ENCODE results near the gene OVOL1.

OVOL1 gene

GRCh38 chr11:65778431-65778900 is 8.4 kb upstream of the OVOL1 start:
- no peak for DNase-seq

- no peak for DNase-seq
These were observed 7.8 kb upstream of the OVOL1 start for GRCh38 chr11:65778901-65779668.

- DNase-seq = no peak
These were observed 7.3 kb upstream of the OVOL1 start for GRCh38 chr11:65779669-65779918.

DNA sequence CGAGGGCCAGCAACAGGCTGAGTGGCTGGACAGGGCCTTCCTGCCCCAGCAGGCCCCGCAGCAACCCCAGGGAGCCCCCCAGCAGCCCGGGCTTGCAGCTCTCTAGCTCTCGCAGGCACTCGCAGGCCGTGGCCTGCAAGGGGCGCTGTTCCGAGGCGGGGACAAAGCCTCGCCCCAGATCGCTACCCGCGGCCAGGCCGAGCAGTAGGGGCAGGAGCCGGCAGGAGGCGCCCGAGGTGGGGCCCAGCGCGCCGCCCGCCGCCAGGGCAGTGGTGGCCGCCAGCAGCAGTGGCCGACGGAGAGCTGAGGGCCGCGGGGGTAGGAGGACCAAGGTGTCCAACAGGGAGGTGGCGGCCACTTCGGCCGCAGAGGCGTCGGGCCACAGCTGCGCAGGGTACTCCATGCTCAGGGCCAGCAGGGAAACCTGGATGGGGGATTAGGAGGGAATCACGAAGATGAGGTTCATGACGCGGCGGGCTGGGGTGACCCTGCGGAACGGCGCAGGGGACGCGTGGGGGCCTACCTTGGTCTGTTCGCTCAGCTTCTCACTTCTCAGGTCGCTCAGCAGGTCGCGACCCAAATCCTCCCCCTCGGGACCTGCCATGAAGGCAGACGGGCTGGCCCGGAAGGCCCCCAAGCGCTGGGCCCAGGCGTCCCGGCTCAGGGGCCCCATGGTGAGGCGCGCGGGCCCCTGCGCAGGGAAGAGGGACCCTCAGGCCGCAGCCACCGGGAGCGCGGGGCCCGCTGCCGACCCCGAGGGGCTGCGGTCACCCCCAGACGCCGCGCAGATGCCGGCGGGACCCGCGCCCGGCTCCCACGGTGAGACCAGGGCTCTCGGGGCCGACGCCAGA is 6.7 kb upstream of the OVOL1 start:
- peak; percentile 56 for DNase-seq

- DNase-seq = peak; percentile 31
These were observed 6.1 kb upstream of the OVOL1 start, which contains the start of gene AP5B1 for GRCh38 chr11:65780770-65781151. TSS of gene AP5B1 (minus strand) at chr11:65780976. CDS start at chr11:65780591, 385 bp downstream.

DNA sequence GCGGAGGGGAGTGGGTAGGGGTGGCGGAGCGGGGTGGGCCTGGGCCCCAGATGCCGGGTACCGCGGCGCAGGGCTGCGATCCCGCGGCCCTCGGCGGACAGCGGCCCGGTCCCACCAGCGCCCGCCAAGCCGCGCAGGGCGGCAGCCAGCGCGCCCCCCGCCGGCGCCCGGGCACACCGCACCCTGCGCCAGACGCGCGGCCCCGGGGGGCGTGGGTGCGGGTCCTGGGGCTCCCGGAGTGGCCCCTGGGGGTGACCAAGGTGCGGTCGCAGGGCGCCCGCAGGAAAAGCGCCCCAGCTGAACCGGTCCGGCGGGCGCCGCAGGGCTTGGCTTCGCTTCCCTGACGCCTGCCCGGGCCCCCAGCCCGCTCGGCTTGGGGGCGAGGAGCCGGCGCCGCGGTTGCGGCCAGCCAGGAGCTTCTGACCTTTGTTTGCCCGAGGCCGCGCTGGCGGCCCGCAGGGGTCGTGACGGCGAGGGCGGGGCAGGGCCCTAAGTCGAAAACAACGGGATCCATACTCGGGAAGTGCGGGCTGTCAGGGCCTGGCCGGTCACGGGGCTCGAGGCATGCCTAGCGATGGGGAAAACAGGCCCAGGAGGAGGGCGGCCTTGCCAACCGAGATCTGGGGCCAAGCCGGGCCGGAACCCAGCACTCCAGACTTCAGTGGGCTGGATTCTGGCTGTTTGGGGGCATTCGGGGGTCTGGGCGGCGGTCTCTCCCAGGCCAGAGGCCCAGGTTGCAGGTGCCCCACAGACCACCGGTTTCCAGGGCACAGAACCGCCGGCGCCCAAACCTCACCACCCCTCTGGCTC is 5.5 kb upstream of the OVOL1 start:
- DNase-seq = no peak

DNA sequence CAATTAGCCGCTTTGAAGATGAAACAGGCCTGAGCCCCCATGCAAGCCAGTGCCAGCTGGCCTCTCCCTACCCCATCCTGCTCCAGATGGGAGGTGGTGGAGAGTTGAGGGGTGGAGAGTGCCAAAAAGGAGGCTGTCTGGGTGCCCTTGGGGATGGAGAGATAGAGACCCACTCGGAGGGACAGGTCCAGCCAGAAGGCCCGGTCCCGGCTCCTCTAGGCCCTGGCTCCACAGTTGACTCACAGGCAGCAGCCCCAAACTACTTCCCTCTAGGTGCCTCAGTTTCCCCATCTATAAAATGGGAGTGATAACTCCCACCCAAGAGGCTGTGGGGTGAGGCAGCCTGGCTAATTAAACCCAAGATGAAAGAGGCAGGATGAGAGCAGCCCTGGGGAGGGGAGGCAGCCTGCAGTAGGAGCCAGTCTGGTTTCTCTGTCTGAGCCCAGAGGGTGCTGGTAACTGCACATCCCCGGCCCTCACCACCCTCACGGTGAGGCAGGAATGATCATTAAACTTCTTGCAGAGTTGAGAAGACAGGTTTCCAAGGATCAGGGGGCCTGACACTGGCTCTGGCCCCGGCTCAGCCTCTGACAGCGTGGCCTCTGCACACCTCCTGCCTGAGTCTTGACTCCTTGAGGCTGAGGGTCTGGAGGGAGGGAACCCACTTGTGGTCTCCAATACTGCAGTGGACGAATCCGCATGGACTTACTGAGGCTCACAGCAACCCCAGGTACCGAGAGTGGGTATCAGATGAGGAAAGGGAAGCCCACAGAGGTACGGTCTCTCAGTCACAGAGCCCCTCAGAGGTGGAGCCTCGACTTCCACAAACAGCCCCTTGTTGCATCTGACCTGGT is 4.7 kb upstream of the OVOL1 start:
- no peak for DNase-seq

GRCh38 chr11:65782816-65783228 is 4.0 kb upstream of the OVOL1 start:
- DNase-seq = no peak

DNA sequence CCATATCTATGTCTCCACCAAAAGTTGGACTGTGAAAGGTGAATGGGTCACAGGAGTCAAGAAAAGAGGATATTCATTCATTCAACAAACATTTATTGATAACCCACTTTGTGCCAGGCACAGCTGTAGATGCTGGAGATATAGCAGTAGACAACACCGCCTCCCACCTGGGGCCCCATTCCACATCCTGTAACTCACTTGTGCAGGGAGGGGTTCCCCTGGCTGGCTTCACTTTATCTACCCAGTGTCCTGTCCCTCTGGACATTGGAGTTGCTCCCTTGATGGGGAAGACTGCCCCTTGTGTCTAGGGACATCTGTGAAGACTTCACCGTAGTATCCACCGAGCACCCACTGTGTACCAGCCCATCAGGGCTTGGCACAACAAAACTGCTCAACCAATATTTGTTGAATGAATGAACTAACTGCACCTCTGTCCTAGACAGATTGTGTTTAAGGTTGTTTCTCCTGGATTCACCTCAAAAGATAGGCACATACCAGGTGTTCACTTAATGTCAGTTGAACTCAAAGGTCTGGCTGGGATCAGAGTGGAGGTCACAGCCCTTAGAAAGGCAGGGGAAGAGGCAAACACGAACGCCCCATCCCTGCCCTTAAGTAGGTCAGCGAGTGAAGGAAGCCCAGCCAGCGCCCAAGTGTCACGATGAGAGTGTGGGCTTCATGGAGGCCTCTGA is 1.4 kb upstream of the OVOL1 start:
- no peak for DNase-seq

- no peak for DNase-seq
These were observed 666 bp upstream of the OVOL1 start for GRCh38 chr11:65786008-65786785.

DNA sequence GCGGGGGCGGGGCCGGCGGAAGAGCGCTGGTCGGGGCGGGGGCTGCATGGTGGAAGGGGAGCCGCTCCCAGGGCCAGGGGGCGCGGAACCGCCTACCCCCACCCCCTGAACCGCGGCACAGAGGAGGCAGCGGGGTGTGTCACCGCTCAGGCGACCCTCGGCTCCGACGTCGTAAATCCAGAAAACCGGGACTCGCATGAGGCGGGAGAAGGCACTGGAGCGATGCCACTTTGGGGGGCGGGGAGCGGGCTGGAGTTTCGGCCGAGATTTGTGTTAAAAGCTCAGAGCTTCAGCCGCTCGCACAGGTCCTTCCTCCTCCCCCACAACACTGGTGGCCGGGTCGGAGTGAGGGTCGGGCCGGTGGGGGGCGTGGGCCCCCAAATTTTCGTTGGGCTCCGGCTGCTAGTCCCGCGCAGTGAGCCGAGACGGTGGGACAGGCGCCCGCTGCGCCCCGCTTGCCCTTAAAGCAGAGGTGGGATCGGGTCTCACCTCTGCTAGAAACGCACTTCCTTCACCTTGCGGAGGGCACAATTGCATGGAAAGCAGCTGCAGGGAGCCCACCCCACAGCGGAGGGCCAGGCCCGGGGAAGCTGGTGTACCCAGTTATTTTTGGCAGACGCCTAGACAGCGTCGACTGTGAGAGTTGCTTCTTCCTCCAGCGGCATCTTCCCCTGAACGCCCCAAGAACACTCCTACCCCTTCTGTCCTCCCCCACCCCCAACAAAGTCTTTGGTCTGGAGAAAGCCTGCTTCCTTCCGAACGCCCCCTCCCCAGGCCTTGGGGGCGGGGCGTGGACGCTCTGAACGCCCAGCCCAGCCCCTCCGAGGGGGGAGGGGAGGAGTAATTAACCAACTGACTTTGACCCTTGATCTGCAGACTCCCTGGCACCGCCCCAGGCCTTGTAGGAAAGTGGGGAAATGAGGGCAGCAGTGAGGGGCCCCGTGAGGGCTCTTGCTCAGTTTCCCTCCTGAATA is 1.1 kb downstream of the OVOL1 start:
- peak; percentile 28 for DNase-seq

GRCh38 chr11:65788821-65789220 is 2.0 kb downstream of the OVOL1 start:
- DNase-seq = no peak

- no peak for DNase-seq
These were observed 2.6 kb downstream of the OVOL1 start for GRCh38 chr11:65789230-65790103.

DNA sequence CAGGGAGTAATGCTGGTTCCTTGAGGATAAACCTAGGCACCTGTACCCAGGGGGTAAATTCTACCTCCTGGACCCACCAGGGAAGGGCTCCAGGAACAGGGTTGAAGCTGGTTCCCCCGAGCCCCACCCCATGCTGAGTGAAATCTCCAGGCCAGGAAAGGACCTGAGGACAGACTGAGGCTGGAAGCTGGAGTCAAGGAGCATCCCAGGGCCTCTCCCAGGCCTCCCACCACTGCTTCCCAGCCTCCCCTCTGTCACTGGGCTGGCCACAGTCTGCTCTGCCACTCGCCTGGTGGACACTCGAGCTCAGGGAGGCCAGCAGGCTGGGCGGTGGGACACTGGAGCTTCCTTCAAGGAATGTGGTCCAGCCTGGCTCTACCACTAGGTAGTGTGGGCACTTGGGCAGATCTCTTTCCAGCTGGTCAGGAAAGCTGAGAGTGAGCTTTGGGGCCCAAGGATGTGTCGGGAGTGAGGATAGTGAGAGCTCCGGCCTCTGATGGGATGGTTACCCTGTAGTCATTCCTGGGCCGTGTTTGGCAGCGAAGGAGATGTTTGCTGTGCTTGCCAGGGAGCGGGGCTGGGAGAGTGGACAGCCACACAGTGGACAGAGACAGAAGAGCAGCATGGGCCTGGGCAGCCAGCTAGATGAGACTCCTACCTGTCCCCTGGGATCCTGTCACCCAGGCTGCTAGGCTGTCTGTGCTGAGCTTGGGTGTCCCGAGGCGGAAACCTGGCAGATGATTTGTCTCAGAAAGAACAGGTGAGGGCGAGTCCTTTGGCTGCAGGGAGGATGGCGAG is 3.4 kb downstream of the OVOL1 start:
- DNase-seq = no peak

DNA sequence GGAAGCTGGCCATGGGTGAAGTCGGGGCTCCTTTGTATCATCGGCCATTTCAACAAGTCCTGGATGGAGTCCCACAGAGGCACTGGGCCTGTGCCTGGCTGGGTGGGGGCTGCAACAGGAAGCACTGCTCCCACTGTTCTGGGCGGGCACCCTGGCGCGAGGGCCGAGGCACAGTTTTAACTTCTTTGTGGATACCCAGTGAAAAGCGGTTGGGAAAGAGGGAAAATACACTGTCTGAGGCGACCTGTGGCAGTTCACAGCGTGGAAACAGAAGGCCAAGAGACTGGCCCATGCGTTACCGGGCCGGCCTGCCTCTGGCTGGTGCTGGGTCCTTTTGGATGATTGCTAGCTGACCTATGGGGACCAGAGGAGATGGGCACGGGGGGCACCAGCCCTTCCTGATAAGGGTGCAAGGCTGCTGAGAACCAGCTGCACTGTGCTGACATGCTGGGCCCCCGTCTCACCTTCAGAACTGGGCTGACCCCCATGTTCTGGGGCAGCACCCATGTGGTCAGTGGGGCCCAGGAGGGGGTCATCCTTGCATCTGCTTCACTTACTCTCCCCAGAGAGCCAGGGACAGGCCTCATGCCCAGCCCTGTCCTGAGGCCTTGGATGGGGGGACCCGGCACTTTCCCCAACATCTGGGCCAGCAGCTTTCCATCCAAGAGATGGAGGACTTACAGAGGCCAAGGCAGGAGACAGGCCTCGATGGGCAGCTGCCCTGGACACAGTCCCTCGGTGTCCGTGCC is 4.2 kb downstream of the OVOL1 start:
- DNase-seq = no peak

GRCh38 chr11:65791719-65792213 is 4.9 kb downstream of the OVOL1 start:
- peak; percentile 72 for DNase-seq

DNA sequence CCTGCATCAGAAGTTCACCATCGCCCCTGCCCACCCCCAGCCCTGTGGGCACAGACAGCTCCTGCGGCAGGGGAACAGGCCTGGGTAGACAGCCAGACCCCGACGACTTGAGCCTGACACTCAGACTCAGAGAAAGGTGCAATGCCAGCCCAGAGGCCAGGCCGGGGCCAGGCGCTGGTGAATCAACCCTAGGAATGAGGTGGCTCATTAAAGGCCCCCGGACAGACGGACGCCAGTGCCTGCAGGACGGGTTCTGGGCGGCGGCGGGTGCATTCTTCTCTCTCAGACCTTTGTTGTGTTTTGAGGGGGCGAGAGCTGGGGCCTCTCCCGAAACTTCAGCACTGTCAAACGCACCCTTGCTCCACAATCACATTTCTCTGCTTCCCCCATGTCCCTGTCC is 5.6 kb downstream of the OVOL1 start:
- DNase-seq = no peak
